A549 (cell line): ENCODE measurements around the gene DMGDH. TPM values are rescaled to one million over a fixed set of nuclear protein-coding genes. Genes with fewer than 3 reads are reported as not detected.

Experiments used
- ATAC-seq, 2 experiments: fragments of 200-7000 bp in 1 of 2; fragments of >200 bp in 1 of 2; cut with Nextera tagmentation in 1 of 2; cut with Tn5 transposase in 1 of 2; 3 replicates each; pipeline versions ENCODE4 v1.8.0 to v1.9.1; 2018 to 2020; ENCODE audit warnings: mild to moderate bottlenecking in 1 of 2, moderate library complexity in 1 of 2
- CTCF ChIA-PET: fragments of 300-600 bp; sonication (Branson Sonifier 250); formaldehyde crosslinking; extraction: SDS; loops from one replicate; lab custom pipeline; 2021; ENCODE audit warnings: antibody characterized with exemption, inconsistent platforms; lab: Yijun Ruan, JAX
- POLR2A ChIA-PET: fragments of 350-600 bp; formaldehyde crosslinking; extraction: SDS; loops from one replicate; lab custom pipeline; 2021; ENCODE audit warnings: antibody characterized with exemption, inconsistent platforms; lab: Yijun Ruan, JAX
- DNase-seq, 2 experiments: peaks; one replicate each; pipeline versions ENCODE4 v3.0.0 to v3.0.0-alpha.2; 2011 to 2016; ENCODE audit warnings: low read depth in 1 of 2, low spot score in 1 of 2
- FAIRE-seq: peaks from 2 replicates; lab custom pipeline; 2011; peaks lifted over from hg19 to GRCh38; lab: Jason Lieb, UNC
- H3K27ac ChIP-seq, 2 experiments: fragments of >200 bp; sonication (Bioruptor Twin); formaldehyde crosslinking; 3 replicates each; pipeline ENCODE4 v1.5.1; 2016 to 2017
- H3K4me1 ChIP-seq: fragments of >200 bp; sonication (Bioruptor Twin); formaldehyde crosslinking; 3 replicates; pipeline ENCODE4 v1.6.1; 2016
- H3K4me2 ChIP-seq: fragments of >200 bp; sonication (Bioruptor Twin); formaldehyde crosslinking; 3 replicates; pipeline ENCODE4 v1.6.1; 2016
- H3K4me3 ChIP-seq: fragments of >200 bp; sonication (Bioruptor Twin); formaldehyde crosslinking; 3 replicates; pipeline ENCODE4 v1.5.1; 2016
- H3K9me3 ChIP-seq: fragments of >200 bp; sonication (Bioruptor Twin); formaldehyde crosslinking; 3 replicates; pipeline ENCODE4 v1.6.1; 2016
- BHLHE40 ChIP-seq: IDR thresholded peaks from 2 replicates; pipeline ENCODE4 v1.6.1; 2012; ENCODE audit warnings: low read depth, low read length, inconsistent platforms
- CBX2 ChIP-seq: fragments of 200-600 bp; sonication (generic); IDR thresholded peaks from 2 replicates; pipeline ENCODE4 v1.6.1; 2016; ENCODE audit warnings: low read depth, mild to moderate bottlenecking, borderline replicate concordance
- CEBPB ChIP-seq, 2 experiments: fragments of >200 bp in 1 of 2; sonication (Bioruptor Twin) in 1 of 2; formaldehyde crosslinking in 1 of 2; IDR thresholded peaks; 2 replicates each; pipeline ENCODE4 v1.6.1; 2012 to 2016
- CHD4 ChIP-seq: fragments of 200-600 bp; sonication (generic); IDR thresholded peaks from 2 replicates; pipeline ENCODE4 v1.6.1; 2016; ENCODE audit warnings: antibody characterized with exemption, mild to moderate bottlenecking, borderline replicate concordance
- E2F6 ChIP-seq: IDR thresholded peaks from 2 replicates; pipeline ENCODE4 v1.6.1; 2012; ENCODE audit warnings: low read depth, borderline replicate concordance
- EHMT2 ChIP-seq: fragments of 200-600 bp; sonication (generic); IDR thresholded peaks from 2 replicates; pipeline ENCODE4 v1.6.1; 2016; ENCODE audit warnings: antibody characterized with exemption, low read depth, mild to moderate bottlenecking, moderate library complexity
- FOSB ChIP-seq: fragments of 250-450 bp; sonication (Bioruptor Pico); IDR thresholded peaks from 2 replicates; pipeline ENCODE4 v1.5.0; 2020; ENCODE audit warnings: mild to moderate bottlenecking, moderate library complexity
- FOXS1 ChIP-seq: fragments of 250-450 bp; sonication (Bioruptor Pico); IDR thresholded peaks from 2 replicates; pipeline ENCODE4 v1.5.0; 2020; ENCODE audit warnings: mild to moderate bottlenecking, moderate library complexity
- HDAC2 ChIP-seq: fragments of 200-600 bp; sonication (generic); IDR thresholded peaks from 2 replicates; pipeline ENCODE4 v1.6.1; 2016
- JUNB ChIP-seq: fragments of >200 bp; sonication (Bioruptor Twin); formaldehyde crosslinking; IDR thresholded peaks from 2 replicates; pipeline ENCODE4 v1.6.1; 2016
- MYC ChIP-seq: IDR thresholded peaks from 2 replicates; pipeline ENCODE4 v1.6.1; 2012; ENCODE audit warnings: mild to moderate bottlenecking, inconsistent platforms, low read length, improper control_type of control experiment, borderline replicate concordance
- PBX3 ChIP-seq: IDR thresholded peaks from 2 replicates; pipeline ENCODE4 v1.6.1; 2012
- POLR2AphosphoS2 ChIP-seq: conservative IDR thresholded peaks from 2 replicates; pipeline ENCODE4 v1.6.1; 2012; ENCODE audit warnings: low read length, improper control_type of control experiment, inconsistent platforms
- ZC3H11A ChIP-seq: fragments of 450-650 bp; IDR thresholded peaks from 2 replicates; pipeline ENCODE4 v1.6.1; 2014; ENCODE audit warnings: antibody characterized with exemption, mild to moderate bottlenecking
- WGBS: methylation state at CpG from one replicate; pipeline ENCODE4 v1.1.6; 2017; ENCODE audit errors: missing lambda C conversion rate; 5-methylcytosine and 5-hydroxymethylcytosine counted together
- polyA plus RNA-seq, 4 experiments: library from polyadenylated mRNA; depleted of rRNA in 3 of 4; stranded (reverse); fragments of >200 nt; fragmentation: RNase III in 1 of 4; extraction: RNeasy Plus Mini Kit Qiagen cat#74134 plus additional on column Dnase treatment in 1 of 4; gene quantifications; 2 replicates in 3 of 4; 3 replicates in 1 of 4; pipeline ENCODE4 v1.2.3, GENCODE V29; 2011 to 2017
- TF ChIP-seq, protein P1 (sequence below): IDR thresholded peaks from 2 replicates; pipeline ENCODE4 v1.6.1; 2012
- TF ChIP-seq, protein P2 (sequence below): fragments of 250-450 bp; sonication (Bioruptor Pico); IDR thresholded peaks from 2 replicates; pipeline ENCODE4 v1.5.0; 2020; ENCODE audit warnings: low read depth, mild to moderate bottlenecking, moderate library complexity
- TF ChIP-seq, protein P3 (sequence below): fragments of 150-350 bp; IDR thresholded peaks from 2 replicates; pipeline ENCODE4 v1.6.1; 2014; ENCODE audit warnings: low read depth, mild to moderate bottlenecking, low read length

DMGDH gene
- polyA plus RNA-seq, 2 of the 4 experiments (the other 2 are of a cell fraction) = 2.2 TPM; not detected in 1

DNA sequence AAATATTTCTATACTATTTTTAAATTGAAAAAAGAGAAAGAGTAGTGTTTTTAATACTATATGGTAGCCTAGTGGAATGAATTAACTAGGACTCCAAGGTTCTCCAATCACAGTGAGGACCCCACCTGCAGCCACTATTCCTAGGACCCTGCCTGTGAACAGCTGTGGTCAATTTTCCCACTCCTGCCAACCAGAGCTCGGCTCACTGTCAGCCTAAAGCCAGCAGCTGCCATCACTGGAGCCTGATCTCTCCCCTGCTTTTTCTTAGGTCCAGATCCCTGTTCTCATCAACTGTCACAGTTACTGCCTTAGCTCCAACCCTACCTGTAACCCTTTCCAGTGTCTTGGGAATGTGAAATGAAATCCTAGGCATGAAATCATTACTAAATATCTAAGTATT, 109.7 kb downstream of the DMGDH start:
- ATAC-seq = no peak
- FAIRE-seq = no peak
- TF ChIP-seq FOXS1 (CRISPR knock-in tag) (no peak), CHD4 (no peak), MYC (no peak), PBX3 (no peak), POLR2AphosphoS2 (no peak), FOSB (CRISPR knock-in tag) (no peak), BHLHE40 (no peak), HDAC2 (no peak), EHMT2 (no peak), JUNB (no peak), CBX2 (no peak)
- TF ChIP-seq, protein P1, sequence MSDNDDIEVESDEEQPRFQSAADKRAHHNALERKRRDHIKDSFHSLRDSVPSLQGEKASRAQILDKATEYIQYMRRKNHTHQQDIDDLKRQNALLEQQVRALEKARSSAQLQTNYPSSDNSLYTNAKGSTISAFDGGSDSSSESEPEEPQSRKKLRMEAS = no peak
- TF ChIP-seq, protein P2, sequence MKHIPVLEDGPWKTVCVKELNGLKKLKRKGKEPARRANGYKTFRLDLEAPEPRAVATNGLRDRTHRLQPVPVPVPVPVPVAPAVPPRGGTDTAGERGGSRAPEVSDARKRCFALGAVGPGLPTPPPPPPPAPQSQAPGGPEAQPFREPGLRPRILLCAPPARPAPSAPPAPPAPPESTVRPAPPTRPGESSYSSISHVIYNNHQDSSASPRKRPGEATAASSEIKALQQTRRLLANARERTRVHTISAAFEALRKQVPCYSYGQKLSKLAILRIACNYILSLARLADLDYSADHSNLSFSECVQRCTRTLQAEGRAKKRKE (CRISPR knock-in tag) = no peak
- TF ChIP-seq, protein P3, sequence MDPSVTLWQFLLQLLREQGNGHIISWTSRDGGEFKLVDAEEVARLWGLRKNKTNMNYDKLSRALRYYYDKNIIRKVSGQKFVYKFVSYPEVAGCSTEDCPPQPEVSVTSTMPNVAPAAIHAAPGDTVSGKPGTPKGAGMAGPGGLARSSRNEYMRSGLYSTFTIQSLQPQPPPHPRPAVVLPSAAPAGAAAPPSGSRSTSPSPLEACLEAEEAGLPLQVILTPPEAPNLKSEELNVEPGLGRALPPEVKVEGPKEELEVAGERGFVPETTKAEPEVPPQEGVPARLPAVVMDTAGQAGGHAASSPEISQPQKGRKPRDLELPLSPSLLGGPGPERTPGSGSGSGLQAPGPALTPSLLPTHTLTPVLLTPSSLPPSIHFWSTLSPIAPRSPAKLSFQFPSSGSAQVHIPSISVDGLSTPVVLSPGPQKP = no peak
- TF ChIP-seq, all 56 proteins: peak for 0
- ChIA-PET POLR2A (no interaction called here), CTCF (interaction anchor here (0.7 to 1.4 kb wide), 2 partner anchors 60 to 426 kb away, joined by 3 to 4 read pairs; no protein-coding TSS in a partner anchor)
- Histone ChIP-seq H3K4me2 (no peak overlapping the region), H3K9me3 (no peaks in the 10 kb centered on the region), H3K4me3 (no peak overlapping the region), H3K4me1 (peaks cover 10% of the 10 kb centered on the region), H3K27ac (no peak overlapping the region)
- 74% methylated on average over 1 of the region's 1 CpG for WGBS
- no peak for DNase-seq

DNA sequence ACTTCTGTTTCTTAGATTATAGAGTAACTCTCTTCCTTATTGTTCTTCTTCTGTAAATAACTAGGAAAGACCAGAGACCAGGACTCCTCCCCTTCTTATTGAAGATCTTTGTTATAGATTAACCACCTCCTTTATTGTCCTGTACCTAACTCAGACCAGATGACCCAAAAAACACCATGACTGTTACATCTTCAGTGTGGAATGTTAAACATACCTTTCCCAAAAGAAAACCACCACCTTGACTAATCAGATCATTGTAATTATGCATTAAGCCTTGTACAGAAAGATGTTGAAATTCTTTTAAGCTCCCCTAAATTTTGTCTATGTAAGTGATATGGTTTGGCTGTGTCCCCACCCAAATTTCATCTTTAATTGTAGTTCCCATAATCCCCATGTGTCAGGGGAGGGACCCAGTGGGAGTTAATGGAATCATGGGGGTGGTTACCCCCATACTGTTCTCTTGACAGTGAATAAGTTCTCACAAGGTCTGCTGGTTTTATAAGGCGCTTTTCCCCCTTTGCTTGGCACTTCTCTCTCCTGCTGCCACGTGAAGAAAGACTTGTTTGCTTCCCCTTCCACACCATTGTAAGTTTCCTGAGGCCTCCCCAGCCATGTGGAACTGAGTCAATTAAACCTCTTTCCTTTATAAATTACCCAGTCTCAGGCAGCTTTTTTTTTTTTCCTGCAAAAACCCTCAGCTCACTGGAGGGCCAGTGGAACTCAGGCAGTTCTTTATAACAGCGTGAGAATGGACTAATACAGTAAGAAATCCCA, 110.6 kb downstream of the DMGDH start:
- H3K4me1 ChIP-seq = peaks cover 10% of the 10 kb centered on the region
- peak overlapping the region; percentile 29; the same call in 2 of the 3 replicates for H3K4me2 ChIP-seq
- H3K27ac ChIP-seq = no peak overlapping the region
- 77% methylated on average over 3 of the region's 3 CpGs for WGBS
- H3K9me3 ChIP-seq = no peaks in the 10 kb centered on the region
- CTCF ChIA-PET = interaction anchor here (1.4 kb wide), 1 partner anchor 59 kb away, joined by 4 read pairs; no protein-coding TSS in a partner anchor
- FAIRE-seq (peak; percentile 86), ATAC-seq (no peak), DNase-seq (no peak)
- H3K4me3 ChIP-seq = no peak overlapping the region
- TF ChIP-seq, protein P2 (CRISPR knock-in tag) = no peak
- no peak for TF ChIP-seq ZC3H11A
- TF ChIP-seq POLR2AphosphoS2 = no peak
- no peak for TF ChIP-seq CEBPB (IDR thresholded peaks at IDR 0.05)
- no peak for TF ChIP-seq E2F6
- POLR2A ChIA-PET = no interaction called here
